Erythroblast (primary cell): ENCODE measurements around the gene SFXN5.

Experiments
- GATA1 ChIP-seq: IDR thresholded peaks from 2 replicates; pipeline ENCODE4 v1.6.1; 2011; ENCODE audit warnings: low read depth, mild to moderate bottlenecking, control low read depth, low read length, moderate library complexity
- POLR2A ChIP-seq: IDR thresholded peaks from 2 replicates; pipeline ENCODE4 v1.6.1; 2011; ENCODE audit warnings: mild to moderate bottlenecking, low read length

GRCh38 chr2:73034661-73035375 is 36.7 kb downstream of the SFXN5 start:
- TF ChIP-seq POLR2A (no peak), GATA1 (no peak)
